ENCODE data around the gene TLE7.

The TLE7 gene

GRCh38 chr16:71431176-71431575 lies 10.7 kb downstream of the TLE7 start:
- TF ChIP-seq Cebpa-rat (IDR thresholded peaks at IDR 0.05): no peak
- Histone ChIP-seq H3K27ac (no peak overlapping the region), H3K9me3 (peaks cover 27% of the 10 kb centered on the region), H3K4me2 (no peak overlapping the region), H3K36me3 (no peaks in the 10 kb centered on the region), H3K9ac (no peak overlapping the region), H3K27me3 (peaks cover 13% of the 10 kb centered on the region), H4K20me1 (no peaks in the 10 kb centered on the region), H3K4me1 (no peaks in the 10 kb centered on the region), H3K4me3 (no peak overlapping the region)

DNA sequence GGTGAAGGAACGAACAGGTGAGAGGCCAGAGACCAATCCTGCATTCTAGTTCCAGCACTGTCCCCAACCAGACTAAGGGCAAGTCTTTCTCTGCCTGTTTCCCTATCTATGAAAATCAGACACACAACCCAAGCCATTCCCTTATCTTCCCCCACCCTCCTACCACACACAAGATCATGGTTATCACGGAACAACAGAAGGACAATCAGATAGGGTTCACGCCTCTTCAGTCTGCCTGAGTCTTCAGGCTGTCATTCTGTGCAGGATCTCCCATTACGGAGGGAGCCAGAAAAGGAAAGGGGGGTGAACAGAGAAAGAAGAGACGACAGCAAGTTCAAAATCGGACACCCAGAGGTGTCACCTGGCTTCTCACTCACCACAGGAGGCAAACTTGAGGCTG lies 11.1 kb downstream of the TLE7 start:
- no peak for TF ChIP-seq Cebpa-rat (IDR thresholded peaks at IDR 0.05)
- Histone ChIP-seq H3K4me2 (no peak overlapping the region), H3K9ac (no peak overlapping the region), H3K4me1 (no peaks in the 10 kb centered on the region), H3K36me3 (no peaks in the 10 kb centered on the region), H3K27ac (no peak overlapping the region), H3K9me3 (peaks cover 31% of the 10 kb centered on the region), H3K27me3 (peaks cover 17% of the 10 kb centered on the region), H3K4me3 (no peak overlapping the region), H4K20me1 (no peaks in the 10 kb centered on the region)

DNA sequence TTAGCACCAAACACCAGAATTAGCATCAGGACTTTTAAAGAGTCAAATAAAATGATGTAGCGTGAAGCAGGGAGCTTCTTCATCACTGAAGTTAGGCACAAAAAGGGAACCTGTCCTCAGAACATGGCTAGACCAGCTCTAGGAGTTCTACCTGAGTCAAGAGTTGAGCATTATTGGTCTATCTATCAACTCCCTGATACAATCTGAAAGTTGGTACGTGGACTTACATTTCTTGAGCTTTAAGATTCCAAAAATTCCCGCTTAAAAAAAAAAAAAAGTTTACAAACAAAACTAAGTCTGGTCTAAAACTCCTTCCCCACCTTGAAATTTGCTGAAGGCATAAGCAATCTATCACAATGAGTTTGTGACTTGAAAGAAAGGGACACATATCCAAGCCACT lies 12.3 kb downstream of the TLE7 start:
- Histone ChIP-seq H4K20me1 (no peaks in the 10 kb centered on the region), H3K36me3 (no peaks in the 10 kb centered on the region), H3K4me2 (no peak overlapping the region), H3K27ac (no peak overlapping the region), H3K4me1 (no peaks in the 10 kb centered on the region), H3K27me3 (peaks cover 29% of the 10 kb centered on the region), H3K4me3 (no peak overlapping the region), H3K9me3 (peaks cover 34% of the 10 kb centered on the region), H3K9ac (no peak overlapping the region)
- TF ChIP-seq Cebpa-rat (IDR thresholded peaks at IDR 0.05): no peak

DNA sequence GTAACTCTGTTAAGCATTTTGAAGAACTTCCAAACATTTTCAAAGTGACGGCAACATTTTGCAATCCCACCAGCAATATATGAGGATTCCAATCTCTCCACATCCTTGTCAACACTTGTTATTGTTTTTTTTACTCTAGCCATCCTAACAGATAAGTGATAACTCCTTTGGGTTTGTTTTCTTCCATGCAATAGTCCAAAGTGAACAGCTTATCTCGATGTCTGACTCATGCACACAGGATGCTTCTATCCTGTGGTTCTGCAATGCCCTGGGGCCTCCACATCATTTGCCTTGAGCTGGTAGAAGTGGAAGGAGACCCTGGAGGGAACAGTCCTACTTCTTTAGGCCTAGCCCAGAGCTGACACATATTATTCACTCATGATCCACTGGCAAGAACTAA lies 13.0 kb downstream of the TLE7 start:
- H4K20me1 ChIP-seq: no peaks in the 10 kb centered on the region
- no peak overlapping the region for H3K4me2 ChIP-seq
- no peaks in the 10 kb centered on the region for H3K4me1 ChIP-seq
- no peaks in the 10 kb centered on the region for H3K36me3 ChIP-seq
- H3K27ac ChIP-seq: no peak overlapping the region
- H3K4me3 ChIP-seq: no peak overlapping the region
- H3K9ac ChIP-seq: no peak overlapping the region
- peaks cover 34% of the 10 kb centered on the region for H3K9me3 ChIP-seq
- TF ChIP-seq Cebpa-rat (IDR thresholded peaks at IDR 0.05): no peak
- peaks cover 36% of the 10 kb centered on the region for H3K27me3 ChIP-seq

- no peak for TF ChIP-seq Cebpa-rat (IDR thresholded peaks at IDR 0.05)
- Histone ChIP-seq H3K36me3 (no peaks in the 10 kb centered on the region), H3K4me1 (no peaks in the 10 kb centered on the region), H3K27me3 (peaks cover 39% of the 10 kb centered on the region), H3K27ac (no peak overlapping the region), H3K9me3 (peaks cover 34% of the 10 kb centered on the region), H3K4me3 (no peak overlapping the region), H3K9ac (no peak overlapping the region), H4K20me1 (no peaks in the 10 kb centered on the region), H3K4me2 (no peak overlapping the region)
Observed at GRCh38 chr16:71428385-71428784, 13.5 kb downstream of the TLE7 start.

- H3K27me3 ChIP-seq: peaks cover 39% of the 10 kb centered on the region
- H3K4me2 ChIP-seq: no peak overlapping the region
- H3K4me1 ChIP-seq: no peaks in the 10 kb centered on the region
- no peaks in the 10 kb centered on the region for H4K20me1 ChIP-seq
- no peak overlapping the region for H3K9ac ChIP-seq
- no peak overlapping the region for H3K27ac ChIP-seq
- no peaks in the 10 kb centered on the region for H3K36me3 ChIP-seq
- no peak overlapping the region for H3K4me3 ChIP-seq
- H3K9me3 ChIP-seq: peaks cover 34% of the 10 kb centered on the region
- TF ChIP-seq Cebpa-rat (IDR thresholded peaks at IDR 0.05): no peak
Observed at GRCh38 chr16:71426880-71427615, 14.8 kb downstream of the TLE7 start.

DNA sequence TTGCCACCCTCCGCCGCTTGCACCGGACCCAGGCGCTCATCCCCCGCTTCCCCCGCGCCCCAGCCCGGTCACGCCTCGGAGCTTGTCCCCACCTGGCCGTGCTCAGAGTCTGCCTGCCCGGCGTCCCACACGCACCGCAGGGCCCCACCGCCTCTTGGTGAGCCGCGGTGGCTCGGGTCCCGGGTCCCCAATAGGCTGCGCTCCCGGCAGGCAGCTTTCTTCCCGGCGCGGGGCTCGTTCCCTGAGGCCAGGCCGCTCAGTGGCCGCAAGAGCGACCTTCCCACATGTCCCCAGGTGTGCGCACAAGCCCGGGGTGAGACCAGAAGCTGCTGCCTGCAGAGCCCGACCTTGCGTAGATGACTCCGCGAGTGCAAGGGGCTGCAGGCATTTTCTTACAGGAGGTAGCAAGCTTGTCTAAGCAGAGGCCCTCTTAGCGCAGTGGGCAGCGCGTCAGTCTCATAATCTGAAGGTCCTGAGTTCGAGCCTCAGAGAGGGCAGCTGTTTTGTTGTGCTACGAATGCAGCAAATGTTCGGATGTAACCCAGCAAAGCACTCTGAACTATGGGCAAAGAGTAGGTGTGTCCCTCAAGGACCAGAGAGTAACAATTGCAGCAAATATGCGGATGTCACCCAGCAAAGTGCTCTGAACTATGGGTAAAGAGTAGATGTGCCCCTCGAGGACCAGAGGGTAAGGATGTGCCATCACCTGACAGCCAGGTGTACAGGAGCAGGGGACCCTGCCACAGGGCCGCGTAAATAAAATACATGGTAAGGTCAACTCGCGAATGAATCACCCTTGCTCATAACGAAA lies 15.6 kb downstream of the TLE7 start:
- no peaks in the 10 kb centered on the region for H3K36me3 ChIP-seq
- H4K20me1 ChIP-seq: no peaks in the 10 kb centered on the region
- H3K4me3 ChIP-seq: no peak overlapping the region
- H3K9ac ChIP-seq: no peak overlapping the region
- TF ChIP-seq Cebpa-rat (IDR thresholded peaks at IDR 0.05): no peak
- H3K27me3 ChIP-seq: peaks cover 39% of the 10 kb centered on the region
- H3K9me3 ChIP-seq: peaks cover 34% of the 10 kb centered on the region
- H3K4me1 ChIP-seq: no peaks in the 10 kb centered on the region
- H3K27ac ChIP-seq: no peak overlapping the region
- H3K4me2 ChIP-seq: no peak overlapping the region

GRCh38 chr16:71425746-71426068 lies 16.1 kb downstream of the TLE7 start:
- no peak overlapping the region for H3K27ac ChIP-seq
- H3K4me1 ChIP-seq: no peaks in the 10 kb centered on the region
- no peak overlapping the region for H3K4me3 ChIP-seq
- no peaks in the 10 kb centered on the region for H3K36me3 ChIP-seq
- H3K9ac ChIP-seq: no peak overlapping the region
- peaks cover 39% of the 10 kb centered on the region for H3K27me3 ChIP-seq
- no peak overlapping the region for H3K4me2 ChIP-seq
- no peak for TF ChIP-seq Cebpa-rat (IDR thresholded peaks at IDR 0.05)
- peaks cover 34% of the 10 kb centered on the region for H3K9me3 ChIP-seq
- no peaks in the 10 kb centered on the region for H4K20me1 ChIP-seq

- Histone ChIP-seq H3K9ac (no peak overlapping the region), H3K27me3 (peaks cover 39% of the 10 kb centered on the region), H3K4me2 (no peak overlapping the region), H3K4me1 (no peaks in the 10 kb centered on the region), H3K36me3 (no peaks in the 10 kb centered on the region), H3K9me3 (peaks cover 34% of the 10 kb centered on the region), H3K4me3 (no peak overlapping the region), H3K27ac (no peak overlapping the region), H4K20me1 (no peaks in the 10 kb centered on the region)
- no peak for TF ChIP-seq Cebpa-rat (IDR thresholded peaks at IDR 0.05)
Observed at GRCh38 chr16:71424626-71425025, 17.2 kb downstream of the TLE7 start.

DNA sequence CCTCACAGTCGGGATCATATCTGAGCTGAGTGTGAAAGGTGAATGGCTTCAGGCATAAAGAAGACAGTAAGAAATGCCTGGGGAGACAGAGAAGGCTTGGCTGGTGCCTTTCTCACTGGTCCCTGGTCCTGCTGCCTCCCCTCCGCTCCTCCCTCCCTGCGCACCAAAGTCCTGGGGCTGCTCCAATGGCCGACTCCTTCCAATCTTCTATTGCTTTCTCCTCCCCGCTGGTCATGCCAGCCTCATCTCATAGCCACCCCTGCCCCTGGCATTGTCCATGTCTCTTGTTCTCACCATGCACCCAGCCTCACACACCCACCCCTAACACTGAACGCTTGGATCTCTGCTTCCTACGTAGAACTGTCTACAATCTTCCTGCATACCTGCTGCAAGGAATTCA lies 18.0 kb downstream of the TLE7 start:
- TF ChIP-seq Cebpa-rat (IDR thresholded peaks at IDR 0.05): no peak
- H3K9ac ChIP-seq: no peak overlapping the region
- no peaks in the 10 kb centered on the region for H4K20me1 ChIP-seq
- H3K27ac ChIP-seq: no peak overlapping the region
- H3K4me1 ChIP-seq: no peaks in the 10 kb centered on the region
- H3K4me3 ChIP-seq: no peak overlapping the region
- H3K4me2 ChIP-seq: no peak overlapping the region
- peaks cover 39% of the 10 kb centered on the region for H3K27me3 ChIP-seq
- H3K9me3 ChIP-seq: peaks cover 28% of the 10 kb centered on the region
- no peaks in the 10 kb centered on the region for H3K36me3 ChIP-seq

Data from BLaER1 (cell line).